ENCODE results near the gene HKDC1.

The HKDC1 gene

GRCh38 chr10:69216577-69217118 is 3.5 kb upstream of the HKDC1 start:
- no peak for DNase-seq

- DNase-seq = no peak
Observed at GRCh38 chr10:69217119-69217754, 2.9 kb upstream of the HKDC1 start.

- DNase-seq = no peak
Observed at GRCh38 chr10:69218831-69219230, 1.3 kb upstream of the HKDC1 start.

GRCh38 chr10:69220507-69220906 is 375 bp downstream of the HKDC1 start:
- DNase-seq = no peak

- DNase-seq = peak; percentile 93
Observed at GRCh38 chr10:69222157-69223027, 2.3 kb downstream of the HKDC1 start.

GRCh38 chr10:69223028-69223342 is 2.9 kb downstream of the HKDC1 start:
- DNase-seq = no peak

- no peak for DNase-seq
Observed at GRCh38 chr10:69224862-69225657, 4.9 kb downstream of the HKDC1 start.

GRCh38 chr10:69225681-69226080 is 5.5 kb downstream of the HKDC1 start:
- DNase-seq = no peak

GRCh38 chr10:69226919-69227450 is 6.9 kb downstream of the HKDC1 start:
- DNase-seq = no peak

- DNase-seq = no peak
Observed at GRCh38 chr10:69228151-69228550, 8.0 kb downstream of the HKDC1 start.

- DNase-seq = no peak
Observed at GRCh38 chr10:69229616-69229916, 9.4 kb downstream of the HKDC1 start.

GRCh38 chr10:69230128-69230527 is 10.0 kb downstream of the HKDC1 start:
- DNase-seq = no peak

GRCh38 chr10:69232252-69232651 is 12.1 kb downstream of the HKDC1 start:
- DNase-seq = no peak

- no peak for DNase-seq
Observed at GRCh38 chr10:69232736-69233480, 12.8 kb downstream of the HKDC1 start.

- DNase-seq = no peak
Observed at GRCh38 chr10:69234447-69234846, 14.3 kb downstream of the HKDC1 start.

GRCh38 chr10:69237528-69238159 is 17.5 kb downstream of the HKDC1 start:
- peak; percentile 92 for DNase-seq

- DNase-seq = no peak
Observed at GRCh38 chr10:69239136-69239535, 19.0 kb downstream of the HKDC1 start.

- peak; percentile 28 for DNase-seq
Observed at GRCh38 chr10:69239816-69240434, 19.8 kb downstream of the HKDC1 start.

GRCh38 chr10:69240455-69240854 is 20.3 kb downstream of the HKDC1 start:
- DNase-seq = no peak

- peak; percentile 37 for DNase-seq
Observed at GRCh38 chr10:69241575-69241974, 21.4 kb downstream of the HKDC1 start.

GRCh38 chr10:69242040-69242851 is 22.1 kb downstream of the HKDC1 start:
- peak; percentile 89 for DNase-seq
